DOHH2 (cell line): ENCODE measurements around the gene VPS37D.

ENCODE experiments used
- H3F3A ChIP-seq: fragments of 200-600 bp; sonication (generic), shearing (Covaris generic); 2 replicates; pipeline ENCODE4 v1.6.0; 2016; ENCODE audit warnings: antibody characterized with exemption, mild to moderate bottlenecking; ENCODE audit not compliant: control insufficient read depth, insufficient read depth
- H3K27ac ChIP-seq: fragments of 200-600 bp; sonication (generic); 2 replicates; pipeline ENCODE4 v1.5.1; 2014; ENCODE audit warnings: low read depth, mild to moderate bottlenecking, low read length, moderate library complexity
- H3K27me3 ChIP-seq: fragments of 200-600 bp; sonication (generic); 2 replicates; pipeline ENCODE4 v1.6.1; 2014; ENCODE audit warnings: mild to moderate bottlenecking, low read length, mixed read lengths; ENCODE audit not compliant: control insufficient read depth
- H3K36me3 ChIP-seq: fragments of 200-600 bp; sonication (generic); 2 replicates; pipeline ENCODE4 v1.6.1; 2014; ENCODE audit warnings: mild to moderate bottlenecking, low read length, moderate library complexity, mixed read lengths; ENCODE audit not compliant: control insufficient read depth
- H3K4me1 ChIP-seq: fragments of 200-600 bp; sonication (generic); 2 replicates; pipeline ENCODE4 v1.6.1; 2014; ENCODE audit warnings: mild to moderate bottlenecking, low read length, mixed read lengths; ENCODE audit not compliant: control insufficient read depth
- H3K4me2 ChIP-seq: fragments of 200-600 bp; sonication (generic); 2 replicates; pipeline ENCODE4 v1.6.0; 2014; ENCODE audit warnings: mild to moderate bottlenecking, low read length, moderate library complexity
- H3K4me3 ChIP-seq: fragments of 200-600 bp; sonication (generic); 2 replicates; pipeline ENCODE4 v1.5.1; 2014; ENCODE audit warnings: mild to moderate bottlenecking, low read length, mixed read lengths
- H3K79me2 ChIP-seq: fragments of 200-600 bp; sonication (generic); 2 replicates; pipeline ENCODE4 v1.6.1; 2014; ENCODE audit warnings: mild to moderate bottlenecking, low read length, mixed read lengths; ENCODE audit not compliant: control insufficient read depth
- H3K9me2 ChIP-seq: fragments of 200-600 bp; sonication (generic); replicated peaks from 2 replicates; pipeline ENCODE4 v1.6.1; 2014; ENCODE audit warnings: mild to moderate bottlenecking, low read length, mixed read lengths; ENCODE audit not compliant: control insufficient read depth
- H3K9me3 ChIP-seq: fragments of 200-600 bp; sonication (generic); 2 replicates; pipeline ENCODE4 v1.6.1; 2014; ENCODE audit warnings: antibody characterized with exemption, low read length, mixed read lengths; ENCODE audit not compliant: control insufficient read depth, insufficient read depth
- H4K20me1 ChIP-seq: fragments of 200-600 bp; sonication (generic); 2 replicates; pipeline ENCODE4 v1.6.0; 2014; ENCODE audit warnings: low read depth, mild to moderate bottlenecking, antibody characterized with exemption, low read length, moderate library complexity; ENCODE audit not compliant: control insufficient read depth, insufficient read depth
- EZH2phosphoT487 ChIP-seq: fragments of 200-600 bp; sonication (generic); IDR thresholded peaks from 2 replicates; pipeline ENCODE4 v1.6.1; 2017; ENCODE audit warnings: borderline replicate concordance, mild to moderate bottlenecking, antibody characterized with exemption, low read length, moderate library complexity, mixed read lengths
- TF ChIP-seq, protein P1 (sequence below): fragments of 200-600 bp; sonication (generic); IDR thresholded peaks from one replicate; pipeline ENCODE4 v1.5.1; 2014; ENCODE audit warnings: antibody characterized with exemption, mild to moderate bottlenecking, low read depth, low read length; ENCODE audit not compliant: poor library complexity, severe bottlenecking

Gene VPS37D

DNA sequence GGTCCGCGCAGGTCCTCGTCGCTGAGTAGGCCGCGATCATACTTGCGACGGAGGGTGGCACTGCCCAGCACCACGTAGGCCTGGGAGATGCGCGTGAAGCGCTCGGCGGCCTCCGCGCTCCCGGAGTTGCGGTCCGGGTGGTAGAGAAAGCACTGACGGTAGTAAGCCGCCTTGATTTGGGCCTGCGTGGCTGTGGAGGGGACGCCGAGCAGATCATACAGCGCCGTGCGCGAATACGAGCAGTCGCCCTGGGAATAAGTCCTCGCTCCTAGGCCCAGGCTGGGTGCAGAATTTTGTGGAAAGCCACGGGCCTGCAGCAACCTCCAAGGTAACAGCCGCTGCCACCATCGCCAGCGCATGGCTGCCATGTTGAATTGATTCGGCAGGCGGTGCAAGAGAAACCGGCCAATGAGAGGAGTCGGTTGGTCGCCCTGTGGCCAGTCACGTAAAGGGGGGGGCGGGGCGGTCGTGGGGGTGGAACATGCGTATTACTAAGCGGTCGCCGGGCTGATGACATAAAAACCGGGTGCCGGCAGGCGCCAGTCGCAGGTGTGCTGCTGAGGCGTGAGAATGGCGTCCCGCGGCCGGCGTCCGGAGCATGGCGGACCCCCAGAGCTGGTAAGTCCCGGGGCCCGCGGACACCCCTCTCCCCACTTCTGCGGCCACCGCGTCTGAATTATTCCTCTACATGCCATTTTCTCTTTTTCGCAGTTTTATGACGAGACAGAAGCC lies 15.6 kb downstream of the VPS37D start, which contains the start of the genes BUD23 and DNAJC30:
Gene BUD23 (plus strand): TSS at position 542 of the 732 bp plus-strand sequence. CDS start 29 bp downstream, at position 571.
Gene DNAJC30 (minus strand): TSS at position 398 of the 732 bp plus-strand sequence. CDS start 30 bp downstream, at position 368.
- H3K27me3 ChIP-seq = no peaks in the 10 kb centered on the region
- peaks cover 26% of the 10 kb centered on the region for H3K4me1 ChIP-seq
- H4K20me1 ChIP-seq = 0 out of 2 replicates have a peak, but pooled peaks cover 3% of the 10 kb centered on the region
- TF ChIP-seq, protein P1, sequence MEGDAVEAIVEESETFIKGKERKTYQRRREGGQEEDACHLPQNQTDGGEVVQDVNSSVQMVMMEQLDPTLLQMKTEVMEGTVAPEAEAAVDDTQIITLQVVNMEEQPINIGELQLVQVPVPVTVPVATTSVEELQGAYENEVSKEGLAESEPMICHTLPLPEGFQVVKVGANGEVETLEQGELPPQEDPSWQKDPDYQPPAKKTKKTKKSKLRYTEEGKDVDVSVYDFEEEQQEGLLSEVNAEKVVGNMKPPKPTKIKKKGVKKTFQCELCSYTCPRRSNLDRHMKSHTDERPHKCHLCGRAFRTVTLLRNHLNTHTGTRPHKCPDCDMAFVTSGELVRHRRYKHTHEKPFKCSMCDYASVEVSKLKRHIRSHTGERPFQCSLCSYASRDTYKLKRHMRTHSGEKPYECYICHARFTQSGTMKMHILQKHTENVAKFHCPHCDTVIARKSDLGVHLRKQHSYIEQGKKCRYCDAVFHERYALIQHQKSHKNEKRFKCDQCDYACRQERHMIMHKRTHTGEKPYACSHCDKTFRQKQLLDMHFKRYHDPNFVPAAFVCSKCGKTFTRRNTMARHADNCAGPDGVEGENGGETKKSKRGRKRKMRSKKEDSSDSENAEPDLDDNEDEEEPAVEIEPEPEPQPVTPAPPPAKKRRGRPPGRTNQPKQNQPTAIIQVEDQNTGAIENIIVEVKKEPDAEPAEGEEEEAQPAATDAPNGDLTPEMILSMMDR = no peak
- no peaks in the 10 kb centered on the region for H3K9me2 ChIP-seq
- H3K36me3 ChIP-seq = peaks cover 55% of the 10 kb centered on the region
- peak within 1 kb of the TSS; percentile 43 for H3K27ac ChIP-seq
- no peaks in the 10 kb centered on the region for H3F3A ChIP-seq
- peak within 1 kb of the TSS; percentile 80 for H3K4me3 ChIP-seq
- H3K4me2 ChIP-seq = peak within 1 kb of the TSS; percentile 94
- peaks cover 91% of the 10 kb centered on the region for H3K79me2 ChIP-seq
- no peaks in the 10 kb centered on the region for H3K9me3 ChIP-seq

DNA sequence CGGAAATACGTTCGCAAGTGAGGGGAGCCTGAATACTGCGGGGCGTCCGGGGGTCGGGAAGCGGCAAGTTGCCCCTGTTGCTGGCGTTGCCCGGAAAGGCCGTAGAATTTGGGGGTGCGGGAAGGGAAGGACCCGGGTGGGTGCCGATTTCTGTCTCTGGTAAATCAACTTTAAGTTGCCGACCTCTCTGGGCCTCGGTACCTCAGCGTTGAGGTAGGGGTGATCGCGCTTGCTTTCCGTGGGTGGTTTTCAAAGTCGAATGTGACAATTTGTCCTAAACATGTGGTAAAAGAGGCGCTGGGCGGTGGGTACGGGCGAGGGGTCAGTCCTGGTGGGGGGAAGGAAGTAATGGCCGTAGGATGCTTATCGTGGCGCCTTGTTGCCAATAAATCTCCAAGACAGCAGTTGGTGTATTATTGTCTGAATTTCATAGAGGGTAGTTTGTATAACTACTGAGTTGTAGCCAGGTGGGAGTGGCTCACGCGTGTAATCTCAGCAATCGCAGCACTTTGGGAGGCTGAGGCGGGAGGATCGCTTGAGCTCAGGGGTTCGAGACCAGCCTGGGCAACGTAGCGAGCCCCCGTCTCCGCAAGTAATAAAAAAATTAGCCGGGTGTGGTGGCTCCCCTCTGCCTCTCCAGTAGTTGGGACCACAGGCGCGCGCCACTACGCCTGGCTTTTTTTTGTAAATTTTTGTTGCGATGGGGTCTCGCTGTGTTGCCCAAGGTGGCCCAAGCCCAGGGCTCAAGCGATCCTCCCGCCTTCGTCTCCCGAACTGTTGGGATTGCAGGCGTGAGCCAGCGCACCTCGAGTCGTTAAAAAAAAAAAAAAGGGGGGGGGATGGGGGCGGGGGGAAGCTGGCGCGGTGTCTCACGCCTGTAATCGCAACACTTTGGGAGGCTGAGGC lies 16.4 kb downstream of the VPS37D start:
- peaks cover 93% of the 10 kb centered on the region for H3K79me2 ChIP-seq

DNA sequence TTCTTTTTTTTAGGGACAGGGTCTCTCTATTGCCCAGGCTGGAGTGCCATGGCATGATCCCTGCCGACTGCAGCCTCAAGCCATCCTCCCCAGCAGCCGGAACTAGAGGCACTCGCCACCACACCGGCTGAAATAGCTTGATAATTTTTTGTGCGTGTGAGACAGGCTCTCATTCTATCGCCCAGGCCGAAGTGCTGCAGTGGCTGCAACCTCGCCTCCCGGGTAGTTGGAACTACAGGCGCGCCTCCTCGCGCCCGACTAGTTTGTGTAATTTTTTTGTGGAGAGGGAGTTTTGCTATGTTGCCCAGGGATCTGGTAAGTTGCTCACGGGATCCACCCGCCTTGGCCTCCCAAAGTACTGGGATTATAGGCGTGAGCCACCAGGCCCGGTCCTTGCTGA lies 17.7 kb downstream of the VPS37D start:
- no peaks in the 10 kb centered on the region for H3K9me3 ChIP-seq
- TF ChIP-seq, protein P1 = no peak
- no peak for TF ChIP-seq EZH2phosphoT487
- no peak overlapping the region for H3K27ac ChIP-seq

More for the DNA sequence above, 16.4 kb downstream of the VPS37D start:
- H3K9me2 ChIP-seq = no peaks in the 10 kb centered on the region
- peak overlapping the region; percentile 94 for H3K4me2 ChIP-seq
- H4K20me1 ChIP-seq = 0 out of 2 replicates have a peak, but pooled peaks cover 3% of the 10 kb centered on the region
- no peaks in the 10 kb centered on the region for H3F3A ChIP-seq
- no peaks in the 10 kb centered on the region for H3K27me3 ChIP-seq
- H3K4me3 ChIP-seq = peak overlapping the region; percentile 80
- H3K4me1 ChIP-seq = peaks cover 26% of the 10 kb centered on the region
- H3K27ac ChIP-seq = peak overlapping the region; percentile 43
- peaks cover 59% of the 10 kb centered on the region for H3K36me3 ChIP-seq
- no peaks in the 10 kb centered on the region for H3K9me3 ChIP-seq
- TF ChIP-seq EZH2phosphoT487 = no peak
- TF ChIP-seq, protein P1 = no peak

More for the DNA sequence above, 17.7 kb downstream of the VPS37D start:
- Histone ChIP-seq H3F3A (no peaks in the 10 kb centered on the region), H4K20me1 (peaks cover 6% of the 10 kb centered on the region; the same call in 1 of the 2 replicates), H3K4me1 (peaks cover 26% of the 10 kb centered on the region), H3K79me2 (peaks cover 87% of the 10 kb centered on the region), H3K9me2 (no peaks in the 10 kb centered on the region), H3K4me3 (no peak overlapping the region), H3K27me3 (no peaks in the 10 kb centered on the region), H3K36me3 (peaks cover 55% of the 10 kb centered on the region), H3K4me2 (no peak overlapping the region)
